ENCODE data around the gene IL21R. TPM values are rescaled to one million over a fixed set of nuclear protein-coding genes. Genes with fewer than 3 reads are reported as not detected.
"Not testable (repeated sequence)": the region's sequence is repeated elsewhere in the genome, so short reads cannot be mapped to it uniquely, and the experiment has no call there.

The IL21R gene
- polyA plus RNA-seq, 4 donors, result 0.14 to 0.34 (median 0.28) TPM

- DNase-seq (ENCODE audit: low read depth in 4 of 4, low spot score in 3 of 4), result no peak
Measured at GRCh38 chr16:27424772-27425498, 23.0 kb downstream of the IL21R start.

GRCh38 chr16:27425961-27426360 is 24.0 kb downstream of the IL21R start:
- DNase-seq (ENCODE audit: low read depth in 4 of 4, low spot score in 3 of 4), result no peak

- no peak for DNase-seq (ENCODE audit: low read depth in 4 of 4, low spot score in 3 of 4)
Measured at GRCh38 chr16:27426423-27427408, 24.7 kb downstream of the IL21R start.

GRCh38 chr16:27427538-27427937 is 25.6 kb downstream of the IL21R start:
- DNase-seq (ENCODE audit: low read depth in 4 of 4, low spot score in 3 of 4), result no peak

GRCh38 chr16:27428026-27428785 is 26.2 kb downstream of the IL21R start:
- DNase-seq (ENCODE audit: low read depth in 4 of 4, low spot score in 3 of 4), result no peak

GRCh38 chr16:27429330-27429871 is 27.4 kb downstream of the IL21R start:
- no peak for DNase-seq (ENCODE audit: low read depth in 4 of 4, low spot score in 3 of 4)

- DNase-seq (ENCODE audit: low read depth in 4 of 4, low spot score in 3 of 4), result no peak
Measured at GRCh38 chr16:27429981-27430441, 28.0 kb downstream of the IL21R start.

GRCh38 chr16:27430512-27430911 is 28.5 kb downstream of the IL21R start:
- no peak for DNase-seq (ENCODE audit: low read depth in 4 of 4, low spot score in 3 of 4)

- no peak for DNase-seq (ENCODE audit: low read depth in 4 of 4, low spot score in 3 of 4)
Measured at GRCh38 chr16:27430923-27431484, 29.0 kb downstream of the IL21R start.

GRCh38 chr16:27431773-27432532 is 30.0 kb downstream of the IL21R start:
- no peak for DNase-seq (ENCODE audit: low read depth in 4 of 4, low spot score in 3 of 4)

GRCh38 chr16:27432558-27432957 is 30.6 kb downstream of the IL21R start:
- no peak for DNase-seq (ENCODE audit: low read depth in 4 of 4, low spot score in 3 of 4)

- DNase-seq (ENCODE audit: low read depth in 4 of 4, low spot score in 3 of 4), result not testable (repeated sequence)
Measured at GRCh38 chr16:27433191-27433590, 31.2 kb downstream of the IL21R start.

- DNase-seq (ENCODE audit: low read depth in 4 of 4, low spot score in 3 of 4), result no peak
Measured at GRCh38 chr16:27433636-27434035, 31.7 kb downstream of the IL21R start.

- DNase-seq (ENCODE audit: low read depth in 4 of 4, low spot score in 3 of 4), result no peak
Measured at GRCh38 chr16:27434141-27435051, 32.4 kb downstream of the IL21R start.

- not testable (repeated sequence) for DNase-seq (ENCODE audit: low read depth in 4 of 4, low spot score in 3 of 4)
Measured at GRCh38 chr16:27435146-27435545, 33.2 kb downstream of the IL21R start.

GRCh38 chr16:27436065-27436464 is 34.1 kb downstream of the IL21R start:
- no peak for DNase-seq (ENCODE audit: low read depth in 4 of 4, low spot score in 3 of 4)

- DNase-seq (ENCODE audit: low read depth in 4 of 4, low spot score in 3 of 4), result no peak
Measured at GRCh38 chr16:27436921-27437650, 35.1 kb downstream of the IL21R start.

- DNase-seq (ENCODE audit: low read depth in 4 of 4, low spot score in 3 of 4), result no peak
Measured at GRCh38 chr16:27437946-27438345, 36.0 kb downstream of the IL21R start.
